ENCODE results near the gene SPOCK2. TPM values are rescaled to one million over a fixed set of nuclear protein-coding genes. Genes with fewer than 3 reads are reported as not detected.
"Not testable (repeated sequence)": the region's sequence is repeated elsewhere in the genome, so short reads cannot be mapped to it uniquely, and the experiment has no call there.

Gene SPOCK2
- total RNA-seq, 1 experiment from 2014 or later: 0.53 TPM

DNA sequence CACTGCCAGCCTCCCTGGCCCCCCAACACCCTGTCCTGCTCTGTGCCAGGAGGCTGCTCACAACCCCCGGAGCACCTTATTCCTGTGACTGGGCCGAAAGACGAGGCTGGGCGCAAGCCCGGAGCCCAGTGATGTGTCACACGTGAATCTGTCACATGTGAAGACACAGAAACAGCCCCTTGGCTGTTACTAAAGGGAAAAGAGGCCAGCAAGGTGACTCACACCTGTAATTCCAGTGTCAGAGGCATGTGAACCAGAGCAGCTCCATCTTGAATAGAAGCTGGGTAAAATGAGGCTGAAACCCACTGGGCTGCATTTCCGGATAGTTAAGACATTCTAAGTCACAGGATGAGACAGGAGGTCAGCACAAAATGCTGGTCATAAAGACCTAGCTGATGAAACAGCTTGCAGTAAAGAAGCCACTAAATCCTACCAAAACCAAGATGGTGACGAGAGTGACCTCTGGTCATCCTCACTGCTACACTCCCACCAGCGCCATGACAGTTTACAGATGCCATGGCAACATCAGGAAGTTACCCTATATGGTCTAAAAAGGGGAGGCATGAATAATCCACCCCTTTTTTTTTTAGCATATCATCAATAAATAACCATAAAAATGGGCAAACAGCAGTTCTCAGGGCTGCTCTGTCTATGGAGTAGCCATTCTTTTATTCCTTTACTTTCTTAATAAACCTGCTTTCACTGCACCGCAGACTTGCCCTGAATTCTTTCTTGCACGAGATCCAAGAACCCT, 55.8 kb downstream of the SPOCK2 start:
- DNase-seq (ENCODE audit: low spot score): not testable (repeated sequence)

- DNase-seq (ENCODE audit: low spot score): no peak
Measured at GRCh38 chr10:72031706-72032105, 56.6 kb downstream of the SPOCK2 start.

GRCh38 chr10:72030762-72031543, 57.4 kb downstream of the SPOCK2 start:
- no peak for DNase-seq (ENCODE audit: low spot score)

- no peak for DNase-seq (ENCODE audit: low spot score)
Measured at GRCh38 chr10:72029414-72029813, 58.9 kb downstream of the SPOCK2 start.

DNA sequence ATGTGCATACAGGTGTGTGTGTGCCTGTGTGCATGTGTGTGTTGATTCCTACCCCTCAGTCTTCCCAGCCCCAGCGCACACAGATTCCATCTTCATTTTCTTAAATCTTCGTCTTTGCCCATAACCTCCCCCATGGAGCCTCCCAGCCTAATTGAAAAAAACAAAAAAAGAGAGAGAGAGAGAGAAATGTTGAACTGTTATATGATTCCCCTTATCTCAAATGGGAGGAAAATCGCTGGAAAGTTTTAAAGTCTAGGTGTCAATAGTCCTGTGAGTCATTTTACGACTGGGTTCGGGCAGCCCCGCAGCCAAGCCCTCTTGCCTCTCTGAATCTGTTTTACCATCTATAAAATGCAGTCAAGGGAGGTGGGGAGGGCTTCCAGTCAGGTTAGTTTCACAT, 60.9 kb downstream of the SPOCK2 start:
- peak; percentile 69 for DNase-seq (ENCODE audit: low spot score)

GRCh38 chr10:72026278-72027111, 61.9 kb downstream of the SPOCK2 start:
- peak; percentile 82 for DNase-seq (ENCODE audit: low spot score)

GRCh38 chr10:72025832-72026231, 62.5 kb downstream of the SPOCK2 start:
- no peak for DNase-seq (ENCODE audit: low spot score)

DNA sequence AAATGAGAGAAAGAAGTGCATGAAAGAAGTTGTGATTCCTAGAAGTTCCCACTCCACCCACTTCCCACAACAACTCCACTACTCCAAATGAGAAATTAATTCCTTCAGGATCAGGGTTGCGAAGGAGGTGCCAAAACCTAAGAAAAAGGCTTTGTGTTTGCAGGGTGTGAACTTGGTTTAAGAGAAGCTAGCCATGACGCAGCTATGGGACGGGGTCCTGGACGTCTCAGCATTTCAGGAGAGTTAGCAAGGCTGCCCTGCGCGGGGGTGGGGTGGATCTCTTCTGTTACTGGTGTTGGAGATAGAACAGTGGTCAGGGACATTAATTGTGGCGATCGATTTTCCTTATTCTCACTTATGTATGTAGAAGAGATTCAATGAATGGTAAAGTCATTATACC, 63.0 kb downstream of the SPOCK2 start:
- DNase-seq (ENCODE audit: low spot score): no peak

- DNase-seq (ENCODE audit: low spot score): no peak
Measured at GRCh38 chr10:72024596-72024995, 63.8 kb downstream of the SPOCK2 start.

DNA sequence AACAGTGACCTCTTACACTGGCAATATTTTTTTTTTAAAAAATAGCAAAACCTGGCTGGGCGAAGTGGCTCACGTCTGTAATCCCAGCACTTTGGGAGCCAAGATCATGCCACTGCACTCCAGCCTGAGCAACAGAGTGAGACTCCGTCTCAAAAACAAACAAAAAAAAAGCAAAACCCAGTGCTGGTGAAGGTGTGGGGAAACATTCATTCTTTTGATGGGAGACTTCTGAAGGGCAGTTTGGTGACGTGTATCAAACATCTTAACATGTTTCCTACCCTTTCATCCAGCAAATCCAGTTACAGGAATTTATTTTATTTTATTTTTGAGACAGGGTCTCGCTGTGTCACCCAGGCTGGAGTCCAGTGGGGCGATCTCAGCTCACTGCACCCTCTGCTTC, 66.1 kb downstream of the SPOCK2 start:
- DNase-seq (ENCODE audit: low spot score): no peak

DNA sequence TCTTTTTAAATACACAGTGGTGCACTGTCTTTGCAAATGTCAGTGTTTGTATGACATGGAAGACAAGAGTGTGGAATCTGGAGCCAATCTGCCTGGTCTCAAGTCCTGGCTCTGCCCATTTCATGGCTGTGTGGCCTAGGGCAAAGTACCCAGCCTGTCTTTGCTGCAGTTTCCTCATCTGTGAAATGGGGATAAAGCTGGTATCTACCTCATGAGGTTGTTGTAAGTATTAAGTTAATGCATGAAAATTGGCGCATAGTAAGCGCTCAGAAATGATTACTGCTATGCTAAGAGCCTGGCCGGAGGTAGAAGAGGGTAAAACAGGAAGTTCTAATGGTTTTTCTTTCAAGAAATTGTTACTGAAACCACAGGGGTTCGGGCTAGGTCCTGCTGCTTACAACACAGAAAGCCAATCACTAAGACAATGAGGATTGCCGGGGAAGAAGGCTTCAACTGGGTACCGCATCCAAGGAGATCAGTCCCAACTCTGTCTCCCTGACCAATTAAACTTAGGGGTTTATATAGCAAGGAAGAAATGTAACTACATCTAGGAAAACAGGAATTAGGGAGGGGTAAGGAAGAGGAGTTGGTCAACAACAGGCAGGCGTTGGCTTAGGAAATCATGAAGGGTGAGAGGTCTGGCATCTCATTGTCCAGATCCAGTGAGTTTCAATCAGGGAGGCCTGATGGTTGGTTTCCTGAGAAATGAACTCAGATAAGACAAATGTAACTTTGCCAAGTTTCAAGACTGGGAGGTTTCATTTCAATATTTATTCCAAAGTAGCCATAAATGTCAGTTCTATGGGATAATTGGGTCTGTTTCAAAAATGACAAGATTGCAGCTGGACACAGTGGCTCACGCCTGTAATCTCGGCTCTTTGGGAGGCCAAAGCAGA, 67.2 kb downstream of the SPOCK2 start:
- no peak for DNase-seq (ENCODE audit: low spot score)

GRCh38 chr10:72019085-72019876, 69.1 kb downstream of the SPOCK2 start:
- DNase-seq (ENCODE audit: low spot score): no peak

DNA sequence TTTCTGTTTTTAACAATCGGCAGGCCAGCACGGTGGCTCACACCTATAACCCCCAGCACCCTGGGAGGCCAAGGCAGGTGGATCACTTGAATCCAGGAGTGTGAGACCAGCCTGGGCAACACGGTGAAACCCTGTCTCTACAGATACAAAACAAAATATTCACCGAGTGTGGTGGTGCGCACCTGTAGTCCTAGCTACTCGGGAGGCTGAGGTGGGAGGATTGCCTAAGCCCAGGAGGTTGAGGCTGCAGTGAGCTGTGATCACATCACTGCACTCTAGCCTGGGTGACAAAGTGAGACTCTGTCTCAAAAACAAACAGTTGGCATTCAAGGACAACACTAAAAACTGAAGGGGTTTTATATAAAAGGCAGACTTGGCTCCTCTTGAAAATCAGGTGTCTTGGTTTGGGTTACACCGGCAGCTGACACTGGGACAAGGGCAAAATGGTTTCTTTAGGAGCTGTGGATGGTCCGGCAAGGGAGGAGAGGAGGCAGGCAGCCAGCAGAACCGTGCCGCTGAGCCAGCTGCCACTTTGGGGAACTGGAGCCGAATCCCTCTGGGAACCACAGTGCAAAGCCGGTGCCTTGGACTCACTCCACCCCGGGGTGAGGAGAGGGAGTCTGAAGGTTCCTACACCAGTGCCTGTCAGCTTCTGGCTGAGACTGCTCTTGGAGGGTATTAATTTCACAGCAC, 71.6 kb downstream of the SPOCK2 start:
- DNase-seq (ENCODE audit: low spot score): no peak

DNA sequence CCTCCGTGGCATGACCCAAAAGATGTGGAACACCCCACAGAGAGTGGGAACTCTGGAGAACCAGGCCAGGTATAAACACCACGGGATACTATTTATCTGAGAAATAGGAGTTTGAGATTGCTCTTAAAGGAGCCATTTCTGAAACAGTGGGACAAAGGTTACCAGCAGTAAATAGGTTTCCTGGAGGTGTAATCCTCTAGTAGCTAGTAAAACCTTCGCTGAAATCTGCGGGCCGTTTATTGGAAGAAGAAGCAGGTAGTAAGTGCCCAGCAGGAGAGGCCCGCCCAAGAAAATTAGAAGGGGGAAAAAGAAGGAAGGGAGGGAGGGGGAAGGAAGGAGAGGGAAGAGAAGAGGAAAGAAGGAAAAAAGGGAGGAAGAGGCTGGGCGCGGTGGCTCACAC, 72.5 kb downstream of the SPOCK2 start:
- DNase-seq (ENCODE audit: low spot score): no peak

DNA sequence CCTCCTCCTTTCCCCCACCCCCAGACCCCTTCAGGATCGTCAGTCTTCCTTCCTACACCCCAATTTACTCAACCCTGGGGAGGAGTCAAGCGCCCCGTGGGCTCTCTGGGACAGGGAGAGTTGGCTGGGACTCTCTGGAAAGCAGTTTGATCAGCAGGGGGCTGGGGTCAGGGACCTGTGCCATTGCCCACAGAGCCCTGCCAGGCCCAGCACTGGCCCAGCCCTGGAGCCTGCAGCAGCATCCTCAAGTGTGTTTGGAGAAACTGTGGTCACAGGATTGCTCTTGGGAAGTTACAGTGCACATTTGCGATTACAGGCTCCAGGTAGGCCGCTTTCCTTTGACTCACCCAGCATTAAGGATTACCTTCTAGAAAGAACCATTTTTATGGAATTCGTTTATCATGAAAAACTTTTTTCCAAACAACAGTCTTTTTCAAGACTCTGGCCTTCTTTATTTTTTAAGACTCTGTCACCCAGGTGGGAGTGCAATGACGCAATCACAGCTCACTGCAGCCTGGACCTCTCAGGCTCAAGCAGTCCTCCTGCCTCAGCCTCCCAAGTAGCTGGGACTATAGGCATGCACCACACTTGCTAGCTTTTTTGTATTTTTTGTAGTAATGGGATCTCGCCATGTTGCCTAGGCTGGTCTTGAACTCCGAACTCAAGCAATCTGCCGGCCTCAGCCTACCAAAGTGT, 73.4 kb downstream of the SPOCK2 start:
- no peak for DNase-seq (ENCODE audit: low spot score)

- DNase-seq (ENCODE audit: low spot score): no peak
Measured at GRCh38 chr10:72014197-72014596, 74.2 kb downstream of the SPOCK2 start.

DNA sequence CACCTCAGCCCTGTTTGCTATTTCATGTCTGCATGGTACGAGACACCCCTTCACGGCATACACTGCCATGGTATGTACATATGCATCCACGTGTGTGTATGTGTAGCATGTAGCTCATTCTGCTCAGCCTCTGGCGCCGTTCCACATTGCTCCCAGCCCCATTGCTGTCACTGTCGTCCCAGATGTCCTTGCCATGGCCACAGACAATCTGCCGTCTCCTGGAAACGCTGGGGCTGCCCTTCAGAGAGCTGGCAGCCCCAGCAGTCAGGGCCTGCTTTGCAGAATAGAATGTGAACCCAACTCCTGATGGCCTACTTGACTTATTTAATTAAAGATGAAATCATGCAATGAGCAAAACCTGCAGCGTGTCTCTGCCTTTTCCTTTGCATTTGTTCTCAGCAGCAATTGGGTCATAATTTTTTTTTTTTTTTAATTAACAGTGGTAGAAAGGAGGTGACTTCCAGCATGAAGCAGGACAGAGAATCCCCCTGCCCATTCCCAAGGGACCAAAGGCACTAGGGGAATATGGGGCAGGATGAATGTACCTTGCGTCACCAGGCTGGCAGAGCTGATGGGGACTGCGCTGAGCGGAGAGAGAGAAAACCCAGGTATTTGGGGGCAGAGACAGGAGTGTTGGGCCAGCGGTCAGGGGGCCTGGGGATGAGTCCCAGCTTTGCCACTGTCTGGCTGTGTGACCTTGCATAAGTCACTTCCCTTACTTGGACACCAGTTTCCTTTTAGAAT, 75.0 kb downstream of the SPOCK2 start:
- no peak for DNase-seq (ENCODE audit: low spot score)

GRCh38 chr10:72012796-72013195, 75.6 kb downstream of the SPOCK2 start:
- DNase-seq (ENCODE audit: low spot score): no peak

Measured in A172 (cell line).